Calu3 (cell line): ENCODE data around the gene TMEM138. TPM values are rescaled to one million over a fixed set of nuclear protein-coding genes. Genes with fewer than 3 reads are reported as not detected.

Experiments used
- BruUV-seq: library from RNA; stranded (reverse); fragments of 400-500 nt; replicated peaks from 2 replicates; lab custom pipeline; 2021; lab: Mats Ljungman, UMichigan
- CTCF ChIA-PET: fragments of 300-600 bp; sonication (Branson Sonifier 250); formaldehyde crosslinking; loops from one replicate; lab custom pipeline; 2022; ENCODE audit warnings: antibody characterized with exemption; lab: Charles Lee
- DNase-seq: peaks from one replicate; pipeline ENCODE4 v3.0.0; 2022
- H3K27ac Mint-ChIP-seq: one replicate; pipeline ENCODE4 v1.8.0; 2022; ENCODE audit warnings: mixed read lengths; ENCODE audit not compliant: unreplicated experiment
- H3K27me3 Mint-ChIP-seq: one replicate; pipeline ENCODE4 v1.8.0; 2022; ENCODE audit warnings: mixed read lengths; ENCODE audit not compliant: unreplicated experiment
- H3K36me3 Mint-ChIP-seq: one replicate; pipeline ENCODE4 v1.8.0; 2022; ENCODE audit warnings: mild to moderate bottlenecking, moderate library complexity, mixed read lengths; ENCODE audit not compliant: insufficient read depth, unreplicated experiment
- H3K4me1 Mint-ChIP-seq: one replicate; pipeline ENCODE4 v1.8.0; 2022; ENCODE audit warnings: mild to moderate bottlenecking, low read depth, mixed read lengths; ENCODE audit not compliant: unreplicated experiment
- H3K4me3 Mint-ChIP-seq: one replicate; pipeline ENCODE4 v1.8.0; 2022; ENCODE audit warnings: mild to moderate bottlenecking, low read depth, moderate library complexity, mixed read lengths; ENCODE audit not compliant: unreplicated experiment
- H3K9me3 Mint-ChIP-seq: one replicate; pipeline ENCODE4 v1.8.0; 2022; ENCODE audit warnings: low read depth, mixed read lengths; ENCODE audit not compliant: unreplicated experiment
- intact Hi-C: fragments of 100-400 bp; cut with micrococcal nuclease; formaldehyde crosslinking; loops from one replicate; pipeline ENCODE4 v1.10.0; 2022; ENCODE audit not compliant: unreplicated experiment
- total RNA-seq: library from RNA; stranded (reverse); gene quantifications from 2 replicates; pipeline ENCODE4 v1.2.3, GENCODE V29; 2022
- TF ChIP-seq, protein P1 (sequence below): fragments of 200-600 bp; IDR thresholded peaks from one replicate; pipeline ENCODE4 v1.8.0; 2022; ENCODE audit warnings: antibody characterized with exemption; ENCODE audit not compliant: unreplicated experiment

The TMEM138 gene
- total RNA-seq, 1 experiment from 2014 or later, result 51.6 TPM

DNA sequence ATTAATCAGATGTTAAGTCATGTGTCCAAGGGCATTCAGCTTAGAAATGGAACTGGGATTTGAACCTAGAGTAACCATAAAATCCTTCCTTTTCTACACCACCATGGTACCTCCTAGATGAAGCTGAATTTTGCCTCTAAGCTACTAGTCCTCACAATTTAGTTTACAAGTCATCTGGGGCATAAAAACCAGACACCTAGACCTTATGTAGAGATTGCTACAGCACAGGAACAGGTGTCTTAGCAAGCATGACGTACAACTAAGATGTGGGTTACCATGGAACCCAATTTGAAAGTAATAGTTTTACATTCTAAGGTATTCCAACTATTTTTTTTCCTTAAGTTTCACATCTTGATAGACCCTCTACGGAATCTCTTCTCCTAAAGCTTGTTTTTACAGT, 39.4 kb downstream of the TMEM138 start:
- TF ChIP-seq, protein P1, sequence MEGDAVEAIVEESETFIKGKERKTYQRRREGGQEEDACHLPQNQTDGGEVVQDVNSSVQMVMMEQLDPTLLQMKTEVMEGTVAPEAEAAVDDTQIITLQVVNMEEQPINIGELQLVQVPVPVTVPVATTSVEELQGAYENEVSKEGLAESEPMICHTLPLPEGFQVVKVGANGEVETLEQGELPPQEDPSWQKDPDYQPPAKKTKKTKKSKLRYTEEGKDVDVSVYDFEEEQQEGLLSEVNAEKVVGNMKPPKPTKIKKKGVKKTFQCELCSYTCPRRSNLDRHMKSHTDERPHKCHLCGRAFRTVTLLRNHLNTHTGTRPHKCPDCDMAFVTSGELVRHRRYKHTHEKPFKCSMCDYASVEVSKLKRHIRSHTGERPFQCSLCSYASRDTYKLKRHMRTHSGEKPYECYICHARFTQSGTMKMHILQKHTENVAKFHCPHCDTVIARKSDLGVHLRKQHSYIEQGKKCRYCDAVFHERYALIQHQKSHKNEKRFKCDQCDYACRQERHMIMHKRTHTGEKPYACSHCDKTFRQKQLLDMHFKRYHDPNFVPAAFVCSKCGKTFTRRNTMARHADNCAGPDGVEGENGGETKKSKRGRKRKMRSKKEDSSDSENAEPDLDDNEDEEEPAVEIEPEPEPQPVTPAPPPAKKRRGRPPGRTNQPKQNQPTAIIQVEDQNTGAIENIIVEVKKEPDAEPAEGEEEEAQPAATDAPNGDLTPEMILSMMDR, result no peak
- intact Hi-C loops, result no loop called here
- H3K36me3 Mint-ChIP-seq, result peaks cover 63% of the 10 kb centered on the region
- H3K4me3 Mint-ChIP-seq, result no peak overlapping the region
- BruUV-seq, result no TSS peak
- H3K4me1 Mint-ChIP-seq, result no peaks in the 10 kb centered on the region
- no peaks in the 10 kb centered on the region for H3K9me3 Mint-ChIP-seq
- CTCF ChIA-PET, result interaction anchor here (0.5 to 1.9 kb wide), 4 partner anchors 16 to 771 kb away, joined by 3 to 4 read pairs (median 4); partner anchors contain the start of genes CPSF7 and SDHAF2
- no peaks in the 10 kb centered on the region for H3K27me3 Mint-ChIP-seq
- DNase-seq, result no peak
- peak overlapping the region; percentile 18 for H3K27ac Mint-ChIP-seq

DNA sequence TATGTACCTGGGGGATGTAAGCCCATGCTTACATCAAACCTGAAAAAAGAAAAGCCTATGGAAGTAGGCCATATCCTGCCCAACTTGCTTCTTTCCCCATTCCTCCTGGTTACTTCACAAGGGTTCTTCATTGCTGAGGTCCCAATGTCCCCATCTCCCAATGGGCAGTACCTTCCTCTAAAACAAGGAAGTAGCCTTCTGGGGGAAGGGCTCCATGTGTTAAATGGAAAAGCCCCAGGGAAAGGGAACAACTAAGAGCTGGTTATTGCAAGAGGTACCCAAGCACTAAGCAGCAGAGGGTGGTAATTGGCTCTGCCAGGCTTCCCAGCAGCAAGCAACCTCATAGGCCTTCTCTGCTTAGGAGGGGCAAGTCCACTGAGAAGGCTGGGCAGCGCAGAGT, 41.5 kb downstream of the TMEM138 start:
- Mint-ChIP-seq H3K27me3 (no peaks in the 10 kb centered on the region), H3K9me3 (no peaks in the 10 kb centered on the region), H3K36me3 (peaks cover 65% of the 10 kb centered on the region), H3K27ac (no peak overlapping the region), H3K4me3 (no peak overlapping the region), H3K4me1 (no peaks in the 10 kb centered on the region)
- DNase-seq, result no peak
- CTCF ChIA-PET, result interaction anchor here (0.7 kb wide), 1 partner anchor 339 kb away, joined by 5 read pairs; no protein-coding TSS in a partner anchor
- BruUV-seq, result no TSS peak
- TF ChIP-seq, protein P1, result no peak
- intact Hi-C loops, result no loop called here

DNA sequence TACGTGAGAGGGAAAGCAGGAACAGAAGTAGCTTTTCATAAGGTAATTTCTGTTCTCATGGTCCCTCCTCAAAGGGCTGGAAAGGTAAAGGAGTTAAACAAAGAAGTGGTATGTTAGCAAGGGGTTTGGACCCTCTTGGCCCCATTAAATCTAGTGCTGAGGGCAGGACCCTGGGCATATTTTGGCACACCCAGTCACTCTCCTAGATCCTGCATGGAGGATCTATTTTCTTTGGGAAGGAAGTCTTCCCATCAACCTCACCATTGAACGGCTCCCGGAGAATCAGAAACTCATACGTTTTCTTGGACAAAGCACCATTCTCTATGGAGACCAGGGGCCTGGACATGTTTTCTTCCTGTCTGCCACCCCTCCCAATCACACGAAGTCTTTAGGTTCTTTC, 41.9 kb downstream of the TMEM138 start:
- DNase-seq, result no peak
- no peaks in the 10 kb centered on the region for H3K9me3 Mint-ChIP-seq
- TSS peak; percentile 24 for BruUV-seq
- no peak overlapping the region for H3K27ac Mint-ChIP-seq
- CTCF ChIA-PET, result interaction anchor here (0.7 kb wide), 1 partner anchor 339 kb away, joined by 5 read pairs; no protein-coding TSS in a partner anchor
- no peaks in the 10 kb centered on the region for H3K27me3 Mint-ChIP-seq
- peaks cover 65% of the 10 kb centered on the region for H3K36me3 Mint-ChIP-seq
- TF ChIP-seq, protein P1, result no peak
- no peaks in the 10 kb centered on the region for H3K4me1 Mint-ChIP-seq
- intact Hi-C loops, result no loop called here
- H3K4me3 Mint-ChIP-seq, result no peak overlapping the region

DNA sequence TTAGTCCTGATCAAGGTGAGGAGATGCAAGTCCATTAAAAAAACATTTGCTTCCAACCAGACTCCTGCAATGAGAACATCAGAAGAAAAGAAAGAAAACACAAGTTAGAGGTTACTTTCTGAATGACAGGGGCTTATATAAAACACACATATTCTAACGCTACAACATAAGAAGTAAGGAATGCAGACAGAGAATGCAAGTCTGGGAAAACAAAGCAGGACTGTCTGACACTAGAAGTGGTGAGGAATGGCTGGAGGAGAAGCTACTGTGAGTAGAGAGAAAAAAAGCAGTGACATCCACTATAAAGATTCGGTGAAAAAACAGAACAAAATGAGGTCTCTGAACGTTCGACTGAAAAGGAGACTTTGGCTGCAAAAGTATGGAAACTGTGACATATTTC, 42.5 kb downstream of the TMEM138 start:
- H3K27ac Mint-ChIP-seq, result no peak overlapping the region
- no peaks in the 10 kb centered on the region for H3K9me3 Mint-ChIP-seq
- BruUV-seq, result no TSS peak
- H3K4me3 Mint-ChIP-seq, result no peak overlapping the region
- no peaks in the 10 kb centered on the region for H3K27me3 Mint-ChIP-seq
- CTCF ChIA-PET, result no interaction called here
- intact Hi-C loops, result no loop called here
- no peak for DNase-seq
- peaks cover 64% of the 10 kb centered on the region for H3K36me3 Mint-ChIP-seq
- TF ChIP-seq, protein P1, result no peak
- H3K4me1 Mint-ChIP-seq, result no peaks in the 10 kb centered on the region
